A673 (cell line): Measurements from ENCODE around the gene ADK. TPM values are rescaled to one million over a fixed set of nuclear protein-coding genes. Genes with fewer than 3 reads are reported as not detected.
"Not testable (repeated sequence)": the region's sequence is repeated elsewhere in the genome, so short reads cannot be mapped to it uniquely, and the experiment has no call there.

Experiments
- BruUV-seq: library from RNA; stranded (reverse); fragments of 400-500 nt; replicated peaks from 2 replicates; lab custom pipeline; 2021; lab: Mats Ljungman, UMichigan
- CTCF ChIA-PET: fragments of 300-600 bp; sonication (Branson Sonifier 250); formaldehyde crosslinking; loops from one replicate; lab custom pipeline; 2022; ENCODE audit warnings: antibody characterized with exemption; lab: Charles Lee
- POLR2A ChIA-PET: fragments of 300-600 bp; sonication (Branson Sonifier 250); formaldehyde crosslinking; loops from one replicate; lab custom pipeline; 2022; ENCODE audit warnings: antibody characterized with exemption; ENCODE audit not compliant: low non-redundant PET; lab: Charles Lee
- DNase-seq: peaks from one replicate; pipeline ENCODE4 v3.0.0-alpha.2; 2015; ENCODE audit warnings: low spot score
- H3K27ac ChIP-seq: fragments of 200-600 bp; sonication (generic); 2 replicates; pipeline ENCODE4 v1.5.1; 2016; ENCODE audit warnings: mixed run types, low read depth, mild to moderate bottlenecking, mixed read lengths, antibody characterized with exemption, low read length; ENCODE audit not compliant: poor library complexity, severe bottlenecking
- H3K27me3 ChIP-seq: fragments of 200-600 bp; sonication (generic); replicated peaks from 2 replicates; pipeline ENCODE4 v1.6.1; 2017; ENCODE audit warnings: mixed run types, low read depth, mild to moderate bottlenecking, mixed read lengths, antibody characterized with exemption, low read length; ENCODE audit not compliant: insufficient read depth, poor library complexity
- H3K36me3 ChIP-seq: fragments of 200-600 bp; sonication (generic); 2 replicates; pipeline ENCODE4 v1.6.1; 2016; ENCODE audit warnings: mixed run types, mild to moderate bottlenecking, mixed read lengths, antibody characterized with exemption, low read length; ENCODE audit not compliant: insufficient read depth, poor library complexity, severe bottlenecking
- H3K4me1 ChIP-seq: fragments of 200-600 bp; sonication (generic); 2 replicates; pipeline ENCODE4 v1.6.1; 2017; ENCODE audit warnings: mixed run types, mild to moderate bottlenecking, mixed read lengths, antibody characterized with exemption, low read length; ENCODE audit not compliant: insufficient read depth, poor library complexity, severe bottlenecking
- H3K4me3 ChIP-seq: fragments of 200-600 bp; sonication (generic); 2 replicates; pipeline ENCODE4 v1.5.1; 2016; ENCODE audit warnings: low read depth, mixed run types, mild to moderate bottlenecking, mixed read lengths, low read length; ENCODE audit not compliant: poor library complexity, severe bottlenecking
- H3K9me3 ChIP-seq: fragments of 200-600 bp; sonication (generic); 2 replicates; pipeline ENCODE4 v1.6.1; 2016; ENCODE audit warnings: mixed run types, low read depth, mild to moderate bottlenecking, mixed read lengths, antibody characterized with exemption, low read length; ENCODE audit not compliant: poor library complexity, severe bottlenecking
- EZH2 ChIP-seq: fragments of 200-600 bp; sonication (generic); IDR thresholded peaks from 2 replicates; pipeline ENCODE4 v1.6.1; 2017; ENCODE audit warnings: borderline replicate concordance, low read depth, mild to moderate bottlenecking, mixed read lengths, antibody characterized with exemption, low read length; ENCODE audit not compliant: poor library complexity, severe bottlenecking
- intact Hi-C: fragments of 100-400 bp; cut with micrococcal nuclease; formaldehyde crosslinking; loops from one replicate; pipeline ENCODE4 v1.10.0; 2022; ENCODE audit not compliant: unreplicated experiment
- total RNA-seq: library from RNA; stranded (reverse); gene quantifications from 2 replicates; pipeline ENCODE4 v1.2.3, GENCODE V29; 2021
- TF ChIP-seq, protein P1 (sequence below): fragments of 300-800, 200-600 bp; sonication (generic); conservative IDR thresholded peaks from 2 replicates; pipeline ENCODE4 v1.5.1; 2017; ENCODE audit warnings: low read depth, mild to moderate bottlenecking, antibody characterized with exemption, low read length, moderate library complexity, mixed read lengths

ADK gene
- total RNA-seq, 1 experiment from 2014 or later: 49.0 TPM

DNA sequence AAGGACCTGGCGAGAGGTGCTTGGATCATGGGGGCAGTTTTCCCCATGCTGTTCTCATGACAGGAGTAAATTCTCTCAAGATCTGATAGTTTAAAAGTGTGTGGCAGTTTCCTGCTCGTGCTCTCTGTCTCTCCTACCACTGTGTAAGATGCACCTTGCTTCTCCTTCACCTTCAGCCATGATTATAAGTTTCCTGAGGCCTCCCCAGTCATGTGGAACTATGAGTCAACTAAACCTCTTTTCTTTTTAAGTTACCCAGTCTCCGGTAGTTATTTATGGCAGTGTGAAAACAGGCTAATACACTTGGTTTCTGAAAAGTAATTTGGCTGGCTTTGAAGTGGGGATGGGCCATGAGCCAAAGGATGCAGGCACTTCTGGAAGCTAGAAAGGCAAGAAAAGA lies 407.4 kb downstream of the ADK start:
- DNase-seq: no peak
- Histone ChIP-seq H3K27me3 (no peaks in the 10 kb centered on the region), H3K4me1 (no peaks in the 10 kb centered on the region), H3K36me3 (no peaks in the 10 kb centered on the region), H3K27ac (no peak overlapping the region), H3K9me3 (no peaks in the 10 kb centered on the region), H3K4me3 (no peak overlapping the region)
- intact Hi-C loops: no loop called here
- ChIA-PET CTCF (no interaction called here), POLR2A (interaction anchor here (0.6 kb wide), 1 partner anchor 294 kb away, joined by 4 read pairs; no protein-coding TSS in a partner anchor)
- no TSS peak for BruUV-seq
- TF ChIP-seq, protein P1, sequence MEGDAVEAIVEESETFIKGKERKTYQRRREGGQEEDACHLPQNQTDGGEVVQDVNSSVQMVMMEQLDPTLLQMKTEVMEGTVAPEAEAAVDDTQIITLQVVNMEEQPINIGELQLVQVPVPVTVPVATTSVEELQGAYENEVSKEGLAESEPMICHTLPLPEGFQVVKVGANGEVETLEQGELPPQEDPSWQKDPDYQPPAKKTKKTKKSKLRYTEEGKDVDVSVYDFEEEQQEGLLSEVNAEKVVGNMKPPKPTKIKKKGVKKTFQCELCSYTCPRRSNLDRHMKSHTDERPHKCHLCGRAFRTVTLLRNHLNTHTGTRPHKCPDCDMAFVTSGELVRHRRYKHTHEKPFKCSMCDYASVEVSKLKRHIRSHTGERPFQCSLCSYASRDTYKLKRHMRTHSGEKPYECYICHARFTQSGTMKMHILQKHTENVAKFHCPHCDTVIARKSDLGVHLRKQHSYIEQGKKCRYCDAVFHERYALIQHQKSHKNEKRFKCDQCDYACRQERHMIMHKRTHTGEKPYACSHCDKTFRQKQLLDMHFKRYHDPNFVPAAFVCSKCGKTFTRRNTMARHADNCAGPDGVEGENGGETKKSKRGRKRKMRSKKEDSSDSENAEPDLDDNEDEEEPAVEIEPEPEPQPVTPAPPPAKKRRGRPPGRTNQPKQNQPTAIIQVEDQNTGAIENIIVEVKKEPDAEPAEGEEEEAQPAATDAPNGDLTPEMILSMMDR: no peak
- no peak for TF ChIP-seq EZH2

DNA sequence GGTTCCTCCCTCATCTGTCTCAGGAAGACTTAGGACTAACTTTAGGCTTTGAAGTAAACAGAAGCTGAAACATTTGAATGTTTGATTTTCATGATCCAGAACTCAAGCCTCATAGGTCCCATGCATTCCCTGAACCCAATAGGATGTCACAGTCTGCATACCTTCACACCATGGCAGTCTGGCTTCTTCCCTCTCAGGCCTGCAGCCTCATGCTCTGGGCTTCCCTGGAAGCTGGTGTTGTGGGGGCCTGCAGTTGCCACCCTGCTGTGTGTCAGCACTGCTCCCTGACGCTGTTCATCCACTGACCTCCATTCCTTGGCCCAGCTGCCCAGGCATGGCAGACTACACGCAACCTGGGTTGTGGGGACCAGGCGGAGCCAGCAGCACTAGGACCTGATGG lies 407.9 kb downstream of the ADK start:
- BruUV-seq: no TSS peak
- H3K4me1 ChIP-seq: no peaks in the 10 kb centered on the region
- ChIA-PET CTCF (no interaction called here), POLR2A (interaction anchor here (0.6 kb wide), 1 partner anchor 294 kb away, joined by 4 read pairs; no protein-coding TSS in a partner anchor)
- H3K36me3 ChIP-seq: no peaks in the 10 kb centered on the region
- TF ChIP-seq EZH2: no peak
- TF ChIP-seq, protein P1: no peak
- no peak overlapping the region for H3K4me3 ChIP-seq
- H3K27ac ChIP-seq: no peak overlapping the region
- H3K27me3 ChIP-seq: no peaks in the 10 kb centered on the region
- intact Hi-C loops: no loop called here
- no peaks in the 10 kb centered on the region for H3K9me3 ChIP-seq
- DNase-seq: no peak

DNA sequence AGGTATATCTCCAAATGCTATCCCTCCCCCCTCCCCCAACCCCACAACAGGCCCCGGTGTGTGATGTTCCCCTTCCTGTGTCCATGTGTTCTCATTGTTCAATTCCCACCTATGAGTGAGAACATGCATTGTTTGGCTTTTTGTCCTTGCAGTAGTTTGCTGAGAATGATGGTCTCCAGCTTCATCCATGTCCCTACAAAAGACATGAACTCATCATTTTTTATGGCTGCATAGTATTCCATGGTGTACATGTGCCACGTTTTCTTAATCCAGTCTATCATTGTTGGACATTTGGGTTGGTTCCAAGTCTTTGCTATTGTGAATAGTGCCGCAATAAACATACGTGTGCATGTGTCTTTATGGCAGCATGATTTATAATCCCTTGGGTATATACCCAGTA lies 417.9 kb downstream of the ADK start:
- BruUV-seq, intact Hi-C loops, H3K9me3 ChIP-seq, H3K27ac ChIP-seq, CTCF ChIA-PET, H3K4me1 ChIP-seq, H3K36me3 ChIP-seq, POLR2A ChIA-PET, H3K4me3 ChIP-seq, H3K27me3 ChIP-seq, DNase-seq: not testable (repeated sequence)

GRCh38 chr10:74573497-74573896 lies 422.5 kb downstream of the ADK start:
- POLR2A ChIA-PET, H3K27ac ChIP-seq, H3K4me3 ChIP-seq, intact Hi-C loops, H3K27me3 ChIP-seq, H3K9me3 ChIP-seq, H3K4me1 ChIP-seq, BruUV-seq, H3K36me3 ChIP-seq, DNase-seq, CTCF ChIA-PET: not testable (repeated sequence)
